HG02943 (cell line): ENCODE measurements around the gene KLHDC7B.
A peak's percentile ranks its signal among the peaks of the same experiment; 100 is the strongest.

ENCODE experiments used
- ATAC-seq: cut with Tn5 transposase; IDR thresholded peaks from one replicate; pipeline ENCODE4 v1.9.1; 2021; ENCODE audit warnings: mild to moderate bottlenecking, low read depth, moderate library complexity; ENCODE audit not compliant: unreplicated experiment

KLHDC7B gene

DNA sequence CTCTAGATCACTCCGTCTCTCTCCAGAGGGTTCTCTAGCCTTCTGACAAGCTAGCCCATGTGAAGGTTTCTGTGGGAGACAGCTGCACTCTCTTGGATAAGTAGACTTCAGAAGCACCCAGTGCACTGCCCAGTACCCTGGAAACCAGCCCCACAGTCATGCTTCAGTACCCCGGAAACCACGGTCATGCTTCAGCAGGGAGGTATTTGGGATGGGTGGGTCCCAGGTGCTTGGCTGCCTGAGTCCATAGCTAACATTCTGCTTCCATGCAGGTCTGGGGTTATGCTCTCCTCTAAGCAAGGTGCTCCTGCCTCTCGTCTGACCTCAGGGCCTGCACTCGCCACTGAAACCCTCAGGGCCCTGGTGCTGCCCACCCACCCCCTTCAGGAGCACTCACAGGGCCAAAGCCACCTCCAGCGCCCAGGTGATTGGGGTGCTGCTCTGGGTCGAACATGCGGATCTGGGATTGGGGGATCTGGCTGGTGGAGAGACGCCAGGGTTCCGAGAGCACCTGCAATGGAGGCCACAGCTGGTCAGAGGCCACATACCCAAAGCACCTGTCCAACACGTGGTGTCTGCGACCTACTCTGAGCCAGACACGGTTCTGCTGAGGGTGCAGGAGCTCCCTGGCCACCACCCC, 24.3 kb downstream of the KLHDC7B start:
- no peak for ATAC-seq

DNA sequence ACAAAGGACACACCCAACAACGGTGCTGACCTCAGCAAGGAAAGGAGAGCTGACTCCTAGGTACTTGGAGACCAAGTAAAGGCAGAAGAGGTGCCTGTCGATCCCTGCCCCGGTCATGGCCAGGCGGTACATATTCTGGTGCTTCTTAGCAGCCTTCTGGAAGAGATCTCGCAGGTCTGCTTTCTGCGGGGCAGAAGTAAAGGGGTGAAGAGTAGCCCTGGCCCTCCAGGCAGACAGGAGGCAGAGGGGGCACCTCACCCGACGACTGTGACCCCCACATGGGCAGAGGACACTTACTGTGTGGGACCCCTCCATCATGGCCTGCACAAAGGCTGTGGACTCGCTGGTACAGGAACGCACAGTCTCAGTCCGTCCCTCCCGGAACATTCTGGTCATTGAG, 25.2 kb downstream of the KLHDC7B start:
- no peak for ATAC-seq

DNA sequence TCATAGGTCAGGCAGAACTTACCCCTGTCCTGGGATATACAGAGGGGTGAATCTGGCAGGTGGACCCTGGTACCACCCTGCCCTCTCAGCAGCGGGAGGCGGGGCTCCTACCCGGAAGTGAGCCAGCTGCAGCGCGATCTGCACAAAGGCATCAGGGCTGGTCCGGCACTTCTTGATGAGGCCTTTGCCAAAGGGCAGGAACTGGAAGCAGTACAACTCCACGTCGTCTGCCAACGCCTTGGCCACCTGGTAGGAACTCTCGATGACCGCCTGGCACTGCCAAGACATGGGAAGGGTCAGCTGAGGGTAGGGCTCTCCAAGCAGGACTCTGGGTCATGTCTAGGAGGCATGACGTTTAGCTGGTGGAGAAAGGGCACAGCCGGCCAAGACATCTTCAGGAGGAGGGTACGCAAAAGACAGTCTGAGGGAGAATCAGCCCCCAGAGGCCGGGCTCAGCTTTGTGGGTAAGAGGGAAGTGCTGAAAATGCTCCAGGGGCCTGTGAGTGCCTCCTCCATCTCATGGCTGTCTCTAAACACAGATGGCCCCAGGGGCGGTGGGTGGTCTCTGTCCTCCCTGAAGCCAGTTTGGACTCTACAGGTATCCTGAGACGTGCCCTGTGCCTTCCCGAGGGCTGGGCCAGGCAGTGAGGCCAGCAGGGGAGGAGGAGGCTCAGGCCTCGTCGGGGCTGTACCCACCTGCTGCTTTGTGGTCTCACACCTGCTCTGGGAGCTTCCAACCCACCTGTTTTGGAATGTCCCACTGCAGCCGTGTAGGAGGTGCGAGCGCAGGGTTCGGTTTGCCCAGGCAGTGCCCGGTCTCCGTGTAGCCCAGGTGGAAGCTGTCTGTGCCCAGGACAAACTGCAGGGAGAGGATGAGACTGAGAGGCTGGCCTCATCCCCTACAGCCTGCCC, 25.8 kb downstream of the KLHDC7B start:
- ATAC-seq: no peak

DNA sequence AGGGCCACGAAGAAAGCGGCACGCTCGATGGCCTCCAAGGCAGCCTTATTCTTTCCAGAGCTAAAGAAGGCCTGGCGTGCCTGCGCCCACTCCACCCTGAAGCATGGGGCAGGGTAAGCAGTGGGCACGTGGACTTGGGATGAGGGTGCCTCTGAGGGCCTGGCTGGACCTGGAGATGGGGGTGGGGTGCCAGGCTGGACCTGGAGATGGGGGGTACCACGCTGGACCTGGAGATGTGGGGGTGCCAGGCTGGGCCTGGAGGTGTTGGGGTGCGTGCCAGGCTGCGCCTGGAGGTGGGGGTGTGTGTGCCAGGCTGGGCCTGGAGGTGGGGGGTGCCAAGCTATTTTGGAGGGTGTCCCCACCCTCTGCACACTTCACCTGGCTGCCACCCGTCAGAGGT, 27.3 kb downstream of the KLHDC7B start:
- no peak for ATAC-seq

DNA sequence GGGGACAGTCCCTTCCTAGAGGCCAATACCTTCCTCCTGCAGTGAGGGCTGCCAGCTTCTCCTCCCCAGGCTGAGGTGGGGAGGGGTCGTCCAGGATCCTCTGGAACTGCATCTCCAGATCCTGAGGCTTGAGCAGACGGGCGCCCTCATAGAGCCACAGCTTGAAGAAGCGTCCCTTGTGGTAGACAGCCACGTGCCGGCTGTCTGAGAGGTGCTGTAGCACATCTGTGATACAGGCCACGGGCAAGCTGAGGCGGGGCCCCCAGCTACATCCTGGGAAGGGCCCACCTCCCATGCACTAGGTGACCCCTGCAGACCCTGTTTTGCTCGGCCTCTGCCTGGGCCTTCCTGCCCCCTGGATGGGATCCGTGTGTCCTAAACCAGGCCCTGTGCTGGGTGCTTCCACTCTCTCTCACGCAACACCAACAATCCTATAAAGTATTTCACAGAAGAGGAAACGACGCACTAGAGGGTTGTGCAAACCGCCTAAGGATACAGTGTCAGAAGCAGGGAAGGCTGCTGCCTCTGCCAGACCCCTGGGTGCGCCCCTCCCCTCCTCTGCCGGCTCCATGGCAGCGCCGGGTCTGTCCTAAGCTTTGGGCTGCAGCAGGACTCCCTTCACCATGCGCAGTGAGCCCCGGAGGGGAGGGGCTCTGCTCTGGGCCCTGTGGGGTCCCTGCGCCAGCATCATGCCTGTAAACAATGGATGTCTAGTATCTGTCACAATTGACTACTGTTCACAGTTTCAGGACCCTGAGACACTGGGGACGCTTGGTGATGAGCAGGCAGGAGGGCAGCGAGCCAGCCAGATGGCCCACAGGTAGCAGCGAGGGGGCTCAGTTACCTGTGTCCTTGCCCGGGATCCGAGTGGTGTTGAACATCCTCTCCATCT, 28.0 kb downstream of the KLHDC7B start:
- no peak for ATAC-seq

DNA sequence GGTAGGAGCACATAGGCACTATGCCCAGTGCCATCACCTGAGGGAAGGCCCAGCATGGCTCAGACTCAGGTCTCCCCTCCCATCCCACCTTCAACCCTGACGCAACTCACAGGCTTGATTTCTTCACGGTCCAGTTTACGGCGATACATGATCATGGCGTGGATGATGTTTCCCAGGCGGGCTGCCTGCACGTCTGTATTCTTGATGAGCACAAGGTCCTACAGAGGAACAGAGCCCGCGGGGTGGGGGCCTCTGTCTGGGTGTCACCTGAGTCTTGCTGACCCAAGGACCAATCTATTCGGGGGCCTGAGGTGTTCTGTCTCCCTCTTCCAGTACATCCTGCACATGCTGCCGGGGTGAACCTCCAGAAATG, 28.7 kb downstream of the KLHDC7B start:
- no peak for ATAC-seq

DNA sequence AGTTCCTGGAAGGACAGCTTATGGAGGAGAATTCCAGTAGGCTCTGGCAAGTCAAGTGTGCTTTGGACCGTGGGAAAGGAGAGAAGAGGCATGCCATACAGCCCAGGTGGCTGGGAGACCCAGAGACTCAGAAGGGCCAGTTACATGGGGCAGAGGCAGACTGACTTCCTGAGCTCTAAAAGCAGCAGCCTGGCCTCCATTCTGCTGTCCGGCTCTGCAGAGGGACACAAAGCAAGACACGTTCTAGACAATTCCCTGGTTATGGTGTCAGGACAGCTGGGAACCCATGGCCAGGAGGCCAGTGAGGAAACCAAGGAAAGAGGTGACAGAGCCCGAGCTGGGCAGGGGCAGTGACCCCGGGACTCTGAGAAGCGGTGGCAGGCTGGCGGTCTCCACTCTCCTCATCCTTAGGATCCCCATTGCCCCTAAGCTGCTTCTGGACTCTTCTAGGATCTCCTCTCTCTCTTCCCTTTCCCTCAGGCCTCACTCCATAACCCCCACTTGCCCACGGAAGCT, 29.8 kb downstream of the KLHDC7B start:
- ATAC-seq: no peak

DNA sequence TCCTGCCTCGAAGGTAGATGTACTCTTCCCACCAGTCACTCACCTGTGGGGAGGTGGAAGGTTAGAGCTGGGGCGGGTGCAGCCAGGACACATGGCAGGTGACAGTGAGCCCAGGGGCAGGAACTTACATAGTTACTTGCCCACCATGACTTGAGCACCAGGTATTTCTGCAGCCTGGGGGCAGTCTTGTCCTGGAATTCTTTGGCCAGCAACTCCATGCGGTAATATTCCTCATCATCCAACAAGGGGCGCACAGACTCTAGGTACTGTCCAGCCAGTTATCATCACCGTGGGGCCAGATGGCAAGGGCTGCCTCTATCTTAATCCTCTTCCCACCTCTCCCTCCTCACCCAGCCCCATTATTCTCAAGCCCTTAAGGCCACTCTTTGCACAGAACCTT, 30.4 kb downstream of the KLHDC7B start:
- no peak for ATAC-seq

DNA sequence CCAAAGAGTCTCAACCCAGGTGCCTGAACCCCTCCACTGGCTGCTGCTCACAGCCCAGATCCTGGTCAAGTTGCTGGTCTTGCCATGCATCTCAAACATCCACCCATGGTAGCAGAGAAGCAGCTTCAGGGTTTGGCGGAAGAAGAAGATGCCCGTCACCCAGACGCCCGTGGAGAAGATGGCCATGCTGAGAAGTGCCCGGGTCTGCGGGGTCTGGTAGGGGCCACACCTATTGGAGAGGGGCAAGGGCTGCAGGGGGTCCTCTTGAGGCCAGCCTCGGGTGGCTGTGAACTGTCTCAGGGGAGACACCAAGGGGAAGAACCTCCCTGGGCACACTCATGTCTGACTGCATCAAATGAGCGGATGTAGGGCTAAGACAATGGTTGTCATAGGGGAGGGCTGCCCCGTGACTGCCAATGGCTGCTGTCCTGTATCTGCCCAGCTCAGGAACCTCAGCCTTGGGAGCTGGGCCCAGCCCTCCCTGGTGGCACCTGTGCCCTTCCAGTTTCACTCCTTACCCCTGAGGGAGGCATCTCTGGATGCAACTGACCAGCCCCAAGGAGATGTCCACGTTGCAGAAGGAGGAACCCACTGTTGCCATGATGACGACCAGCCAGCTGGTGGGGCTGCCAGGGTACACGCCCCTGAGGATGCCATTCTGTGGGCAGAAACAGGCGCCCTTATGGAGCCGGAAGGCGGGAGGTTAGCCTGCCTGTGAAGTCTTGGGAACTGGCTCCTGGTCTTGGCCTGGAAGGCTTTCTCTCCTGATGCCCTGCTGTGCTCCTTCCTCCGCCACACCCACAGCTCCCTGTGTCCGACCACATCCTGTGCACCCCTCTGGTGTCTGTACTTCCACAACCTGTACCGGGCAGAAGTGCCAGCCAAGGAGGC, 31.4 kb downstream of the KLHDC7B start:
- no peak for ATAC-seq

DNA sequence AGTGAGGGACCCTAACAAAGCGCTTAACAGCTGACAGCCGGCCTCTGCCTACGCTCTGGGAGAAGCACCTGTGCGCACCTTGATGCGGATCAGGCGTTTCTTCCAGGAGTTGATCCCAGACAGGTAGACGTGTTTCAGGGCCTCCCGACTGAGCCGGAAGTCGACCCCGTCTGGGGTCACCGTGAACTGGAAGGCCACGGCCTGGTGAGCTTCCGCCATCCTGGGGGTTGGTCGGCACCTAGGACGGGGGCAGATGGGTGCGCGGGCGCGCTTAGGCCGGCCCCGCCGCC, 31.9 kb downstream of the KLHDC7B start:
- ATAC-seq: no peak

DNA sequence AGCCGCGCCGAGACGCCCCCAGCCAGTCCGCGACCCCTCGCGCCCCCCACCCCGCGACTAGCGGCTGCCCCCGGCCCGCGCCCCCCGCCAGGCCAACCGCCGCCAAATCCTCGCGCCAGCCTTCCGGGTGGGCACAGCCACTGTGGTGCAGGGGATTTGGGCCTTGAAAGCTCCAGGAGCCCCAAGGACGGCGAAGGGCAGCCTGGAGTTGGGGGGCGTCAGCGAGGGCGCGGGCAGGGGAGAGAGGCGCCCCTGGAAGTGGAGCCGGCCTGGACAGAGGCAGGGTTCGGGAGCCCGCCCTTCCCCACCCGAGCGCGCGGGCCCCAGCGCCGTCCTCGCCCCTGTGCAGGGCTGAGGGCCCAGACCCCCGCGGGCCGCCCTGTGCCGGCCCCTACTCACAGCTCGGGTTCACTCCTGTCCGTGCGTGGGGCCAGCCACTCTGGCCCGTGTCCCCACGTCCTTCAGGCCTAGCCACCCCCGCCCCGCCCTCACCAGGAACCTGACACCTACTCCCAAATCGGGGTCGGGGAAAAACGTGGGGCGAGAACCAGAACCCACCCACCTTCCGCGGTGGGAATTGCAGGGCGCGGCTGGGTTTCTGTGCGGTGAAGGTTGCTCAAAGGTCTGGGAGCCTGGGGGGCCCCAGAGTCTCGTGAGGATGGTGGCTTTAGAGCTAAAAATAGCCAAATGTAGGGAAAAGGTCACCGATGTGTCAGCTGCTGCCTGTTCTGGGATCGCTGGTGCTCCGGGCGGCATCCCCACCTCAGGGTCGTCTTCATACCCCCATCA, 32.5 kb downstream of the KLHDC7B start, which contains the start of gene CPT1B:
TSS of gene CPT1B (minus strand) at position 441 of the 789 bp plus-strand sequence. CDS start 512 bp downstream, outside the sequence.
- ATAC-seq: no peak

DNA sequence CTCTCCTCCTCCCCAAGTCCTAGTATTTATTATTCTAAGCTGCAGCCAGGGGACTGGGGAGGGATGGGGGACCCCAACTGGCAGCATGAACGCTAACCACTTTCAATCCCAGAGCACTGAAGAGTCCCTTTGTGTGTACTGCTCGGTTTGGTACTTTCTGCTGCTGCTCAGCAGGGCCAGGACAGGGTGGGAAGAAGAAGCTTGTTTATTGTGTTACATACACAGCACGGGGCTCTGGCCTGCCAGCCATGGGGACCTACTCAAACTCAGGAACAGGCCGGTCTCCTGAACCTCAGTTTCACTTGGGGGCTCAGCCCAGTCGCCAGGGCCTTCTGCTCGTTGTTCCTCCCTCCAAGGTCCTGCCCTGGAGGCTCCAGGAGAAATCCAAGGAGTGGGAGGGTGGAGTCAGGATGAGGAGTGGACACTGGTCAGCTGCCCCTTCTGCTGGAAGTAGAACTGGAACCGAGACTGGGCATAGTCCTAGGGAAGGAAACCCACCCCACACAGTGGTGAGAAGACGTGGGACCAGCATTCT, 33.1 kb downstream of the KLHDC7B start:
- no peak for ATAC-seq

DNA sequence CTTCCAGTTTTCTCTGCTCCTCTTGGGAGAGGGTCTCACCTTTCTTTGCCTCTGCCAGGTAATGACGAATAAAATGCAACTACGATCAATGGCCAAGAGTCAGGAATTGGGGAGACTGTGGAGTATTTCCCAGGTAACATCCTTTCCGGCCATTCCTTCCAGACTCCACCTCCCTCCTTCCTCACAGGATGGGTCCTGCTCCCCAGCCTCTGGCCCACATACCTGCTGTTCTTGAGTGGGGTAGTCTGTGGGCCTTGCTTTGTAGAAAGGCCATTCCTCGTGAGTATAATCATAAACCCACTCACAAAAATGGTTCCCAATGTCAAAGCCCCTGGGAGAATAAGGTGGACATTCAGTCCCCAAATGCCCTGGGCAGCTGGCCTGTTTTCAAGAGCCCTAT, 34.1 kb downstream of the KLHDC7B start:
- ATAC-seq: no peak

DNA sequence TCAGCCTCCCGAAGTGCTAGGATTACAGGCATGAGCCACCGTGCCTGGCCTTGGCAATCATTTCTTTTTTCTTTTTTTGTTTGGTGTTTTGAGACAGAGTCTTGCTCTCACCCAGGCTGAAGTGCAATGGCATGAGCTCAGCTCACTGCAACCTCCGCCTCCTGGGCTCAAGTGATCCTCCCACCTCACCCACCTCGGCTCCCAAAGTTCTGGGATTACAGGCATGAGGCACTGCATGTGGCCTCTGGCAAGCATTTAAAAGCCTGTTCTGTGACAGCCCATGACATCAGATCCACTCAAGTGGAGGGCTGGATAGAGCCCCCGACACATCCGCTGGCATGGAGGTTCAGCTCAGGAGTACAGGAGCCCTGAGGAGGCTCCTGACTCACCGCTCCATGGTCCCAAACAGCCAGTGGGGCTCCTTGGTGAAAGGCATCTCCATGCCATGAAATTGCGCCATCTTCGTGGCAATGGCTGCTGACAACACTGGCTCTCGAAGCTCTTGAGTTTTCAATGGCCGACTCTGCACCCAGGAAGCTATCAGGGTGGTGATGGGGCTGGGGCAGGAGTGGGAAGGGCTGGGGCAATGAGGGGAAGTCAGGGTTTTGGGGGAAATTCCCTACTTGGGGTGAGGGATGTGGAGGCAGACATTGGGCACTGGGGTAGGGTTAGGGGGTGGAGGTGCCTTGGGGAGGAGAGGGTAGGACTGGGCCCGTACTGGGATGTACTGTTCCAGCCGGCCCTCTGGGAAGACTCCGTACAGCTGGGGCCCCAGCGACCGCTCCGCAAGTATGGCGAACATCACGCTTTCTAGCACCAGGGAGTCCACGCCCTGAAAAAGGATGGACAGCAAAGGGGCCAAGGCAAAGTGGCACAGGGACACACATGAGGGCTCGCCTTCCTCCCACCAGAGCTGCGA, 35.6 kb downstream of the KLHDC7B start:
- no peak for ATAC-seq

DNA sequence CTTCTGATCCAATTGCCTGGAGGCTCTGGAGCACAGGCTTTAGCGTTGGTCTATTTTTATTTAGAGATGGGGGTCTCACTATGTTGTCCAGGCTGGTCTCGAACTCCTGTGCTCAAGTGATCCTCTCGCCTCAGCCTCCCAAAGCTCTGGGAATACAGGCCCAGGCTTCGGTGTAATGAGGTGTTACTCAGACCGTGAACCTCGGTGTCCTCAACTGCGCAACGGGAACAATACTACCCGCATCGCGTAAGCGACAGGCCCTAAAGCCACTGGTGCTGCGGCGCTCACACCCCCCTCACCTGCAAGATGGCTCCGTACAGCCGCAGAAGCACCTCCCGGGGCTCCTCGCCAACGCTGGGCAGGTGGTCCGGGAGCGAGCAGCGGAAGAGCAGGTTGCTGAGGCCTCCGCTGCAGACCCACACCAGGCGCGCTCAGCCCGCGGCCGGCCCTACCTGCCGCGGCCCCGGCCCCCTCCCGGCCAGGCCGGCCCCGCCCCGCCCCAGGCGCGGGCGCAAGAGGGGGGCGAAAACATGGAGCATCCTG, 36.3 kb downstream of the KLHDC7B start:
- ATAC-seq: peak; percentile 26

DNA sequence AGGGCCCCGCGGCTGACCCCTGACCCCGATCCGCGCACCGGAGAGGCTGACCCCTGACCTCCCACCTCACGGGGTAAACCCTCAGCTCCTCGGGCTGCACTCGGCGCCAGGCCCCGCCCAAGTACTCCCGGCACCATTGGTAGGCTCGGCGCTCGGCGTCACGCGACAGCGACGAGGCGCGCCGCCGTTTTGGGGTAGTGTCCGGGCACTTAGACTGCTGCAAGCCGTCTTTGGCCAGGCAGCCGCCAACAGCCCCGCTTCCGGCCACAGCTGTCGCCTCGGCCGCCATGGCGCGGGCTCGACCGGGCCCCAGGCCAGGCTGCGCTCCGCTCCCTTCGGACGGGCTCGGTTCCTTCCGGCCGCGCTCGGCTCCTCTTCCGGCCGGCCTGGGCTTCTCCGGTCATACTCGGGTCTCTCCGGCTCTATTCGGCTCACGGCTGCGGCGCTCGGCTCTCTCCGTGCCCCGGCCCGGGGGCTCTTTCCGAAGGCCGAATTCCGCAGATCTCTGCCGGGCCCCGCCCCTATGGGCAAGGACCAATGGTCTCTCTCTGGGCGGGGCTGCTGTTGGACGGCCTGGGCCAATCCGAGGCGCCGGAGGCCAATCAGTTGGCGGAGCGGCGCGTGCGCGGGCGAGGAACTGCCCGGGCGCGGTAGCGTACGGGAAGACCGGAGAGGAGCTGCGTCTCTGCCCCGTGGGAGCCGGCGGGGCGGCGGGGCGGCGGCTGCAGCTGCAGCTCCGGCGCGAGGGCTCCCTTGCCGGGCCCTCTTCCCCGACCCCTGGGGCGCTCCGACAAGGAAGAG, 37.0 kb downstream of the KLHDC7B start, which contains the start of gene CHKB:
TSS of gene CHKB (minus strand) at position 357 of the 801 bp plus-strand sequence. CDS start at position 289, 68 bp downstream.
- ATAC-seq: peak; percentile 84
